Measurements from ENCODE around the gene NOTUM. TPM values are rescaled to one million over a fixed set of nuclear protein-coding genes. Genes with fewer than 3 reads are reported as not detected.
A peak's percentile ranks its signal among the peaks of the same experiment; 100 is the strongest.

The NOTUM gene
- total and polyA plus RNA-seq, 9 of the 15 experiments (the other 6 are each of a cell fraction or from before 2014, with no cell fraction given) = 0.03 to 14.0 (median 4.1) TPM

GRCh38 chr17:81993729-81994592 is 33.0 kb upstream of the NOTUM start:
- ATAC-seq (no peak), DNase-seq (ENCODE audit: extremely low read depth in 1 of 4, low spot score in 3 of 4) (no peak), FAIRE-seq (no peak)
- no peaks in the 10 kb centered on the region for H4K20me1 ChIP-seq (replicated peaks; ENCODE audit: control insufficient read depth, insufficient read depth, low read length)
- in situ Hi-C loops (cut with MboI) (no loop called here), intact Hi-C loops (cut with micrococcal nuclease) (no loop called here)
- no peak overlapping the region for H3K4me2 ChIP-seq (ENCODE audit: insufficient read depth, low read length)
- H3K4me1 ChIP-seq (replicated peaks in 1 of 2; ENCODE audit: control insufficient read depth in 2 of 2, insufficient read depth in 2 of 2, low read length in 2 of 2) = peaks cover 0 to 58% of the 10 kb centered on the region in 2 experiments; a peak in 2 of 5 replicates
- H3K4me3 ChIP-seq = no peak overlapping the region
- BruUV-seq (replicated peaks) = no TSS peak
- 87% methylated on average over 36 of the region's 37 CpGs for WGBS (ENCODE audit: insufficient coverage, low coverage, missing lambda C conversion rate)
- H3K27me3 ChIP-seq (ENCODE audit: control insufficient read depth in 2 of 2, insufficient read depth in 2 of 2, low read length in 2 of 2) = no peaks in the 10 kb centered on the region
- H3K36me3 ChIP-seq (ENCODE audit: control insufficient read depth, insufficient read depth, low read length) = peaks cover 10% of the 10 kb centered on the region; the same call in 1 of the 3 replicates
- ChIA-PET CTCF (ENCODE audit: low intra/inter-chr PET ratio) (no interaction called here), POLR2A (interaction anchor here (0.7 kb wide), 2 partner anchors 27 to 29 kb away, joined by 3 read pairs; partner anchors contain the start of gene LRRC45)
- H3K79me2 ChIP-seq (ENCODE audit: control insufficient read depth, insufficient read depth, low read length) = no peaks in the 10 kb centered on the region
- peaks cover 3% of the 10 kb centered on the region for H3K9me1 ChIP-seq (ENCODE audit: control insufficient read depth, insufficient read depth, low read length)
- H2AFZ ChIP-seq (ENCODE audit: low read depth, low read length) = no peak overlapping the region
- TF ChIP-seq ZBTB26 (CRISPR knock-in tag; IDR thresholded peaks at IDR 0.05) = no peak
- TF ChIP-seq, protein P1, sequence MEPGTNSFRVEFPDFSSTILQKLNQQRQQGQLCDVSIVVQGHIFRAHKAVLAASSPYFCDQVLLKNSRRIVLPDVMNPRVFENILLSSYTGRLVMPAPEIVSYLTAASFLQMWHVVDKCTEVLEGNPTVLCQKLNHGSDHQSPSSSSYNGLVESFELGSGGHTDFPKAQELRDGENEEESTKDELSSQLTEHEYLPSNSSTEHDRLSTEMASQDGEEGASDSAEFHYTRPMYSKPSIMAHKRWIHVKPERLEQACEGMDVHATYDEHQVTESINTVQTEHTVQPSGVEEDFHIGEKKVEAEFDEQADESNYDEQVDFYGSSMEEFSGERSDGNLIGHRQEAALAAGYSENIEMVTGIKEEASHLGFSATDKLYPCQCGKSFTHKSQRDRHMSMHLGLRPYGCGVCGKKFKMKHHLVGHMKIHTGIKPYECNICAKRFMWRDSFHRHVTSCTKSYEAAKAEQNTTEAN (CRISPR knock-in tag; IDR thresholded peaks at IDR 0.05) = no peak
- no peak for TF ChIP-seq CBX1 (IDR thresholded peaks at IDR 0.05; ENCODE audit: low read depth)
- no peak for TF ChIP-seq PURB (CRISPR knock-in tag; IDR thresholded peaks at IDR 0.05; ENCODE audit: low read depth)
- TF ChIP-seq NFATC3 (IDR thresholded peaks at IDR 0.05) = no peak
- TF ChIP-seq, protein P2, sequence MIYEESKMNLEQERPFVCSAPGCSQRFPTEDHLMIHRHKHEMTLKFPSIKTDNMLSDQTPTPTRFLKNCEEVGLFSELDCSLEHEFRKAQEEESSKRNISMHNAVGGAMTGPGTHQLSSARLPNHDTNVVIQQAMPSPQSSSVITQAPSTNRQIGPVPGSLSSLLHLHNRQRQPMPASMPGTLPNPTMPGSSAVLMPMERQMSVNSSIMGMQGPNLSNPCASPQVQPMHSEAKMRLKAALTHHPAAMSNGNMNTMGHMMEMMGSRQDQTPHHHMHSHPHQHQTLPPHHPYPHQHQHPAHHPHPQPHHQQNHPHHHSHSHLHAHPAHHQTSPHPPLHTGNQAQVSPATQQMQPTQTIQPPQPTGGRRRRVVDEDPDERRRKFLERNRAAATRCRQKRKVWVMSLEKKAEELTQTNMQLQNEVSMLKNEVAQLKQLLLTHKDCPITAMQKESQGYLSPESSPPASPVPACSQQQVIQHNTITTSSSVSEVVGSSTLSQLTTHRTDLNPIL (CRISPR knock-in tag; IDR thresholded peaks at IDR 0.05) = no peak
- no peaks in the 10 kb centered on the region for H3K9me3 ChIP-seq (replicated peaks; ENCODE audit: control insufficient read depth, insufficient read depth, low read depth, low read length)
- peak overlapping the region in 1 of 2 experiments; percentile 74; a peak in 2 of 4 replicates for H3K9ac ChIP-seq (ENCODE audit: insufficient read depth in 1 of 2, low read depth in 2 of 2, low read length in 2 of 2)
- H3K27ac ChIP-seq (ENCODE audit: extremely low read depth, low read depth, low read length) = no peak overlapping the region
